GM12865 (cell line): ENCODE measurements around the gene SCFD2.
"Not testable (repeated sequence)": the region's sequence is repeated elsewhere in the genome, so short reads cannot be mapped to it uniquely, and the experiment has no call there.

Experiments used
- DNase-seq: peaks from one replicate; pipeline ENCODE4 v3.0.0; 2010; ENCODE audit warnings: low read depth
- H3K4me3 ChIP-seq: 2 replicates; pipeline ENCODE4 v1.5.1; 2011; ENCODE audit warnings: mild to moderate bottlenecking, low read depth, low read length, control low read depth
- TF ChIP-seq, protein P1 (sequence below): IDR thresholded peaks from 2 replicates; pipeline ENCODE4 v1.5.1; 2011; ENCODE audit warnings: low read length, control low read depth, low read depth, inconsistent platforms; ENCODE audit not compliant: insufficient read depth; ENCODE audit errors: missing control alignments

SCFD2 gene

DNA sequence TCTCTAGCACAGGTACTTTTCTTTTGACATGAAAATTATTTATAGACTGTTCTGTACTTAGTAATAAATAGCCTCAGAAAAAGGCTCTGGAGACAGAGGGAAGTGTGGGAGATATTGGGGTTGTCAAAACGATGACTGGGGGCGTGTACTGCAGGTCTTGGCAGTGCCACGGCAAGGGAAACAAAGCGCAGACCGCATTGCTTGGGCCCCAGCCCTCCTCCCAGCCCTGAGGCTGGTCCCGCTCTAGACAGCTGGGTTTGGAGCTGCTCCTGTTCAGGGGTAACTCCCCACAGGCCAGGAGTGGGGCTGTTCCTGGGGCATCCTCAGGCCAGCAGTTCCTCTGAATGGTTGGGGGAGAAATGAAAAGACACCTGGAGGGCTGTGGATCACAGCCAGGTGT, 372.1 kb downstream of the SCFD2 start:
- no peak for DNase-seq
- TF ChIP-seq, protein P1, sequence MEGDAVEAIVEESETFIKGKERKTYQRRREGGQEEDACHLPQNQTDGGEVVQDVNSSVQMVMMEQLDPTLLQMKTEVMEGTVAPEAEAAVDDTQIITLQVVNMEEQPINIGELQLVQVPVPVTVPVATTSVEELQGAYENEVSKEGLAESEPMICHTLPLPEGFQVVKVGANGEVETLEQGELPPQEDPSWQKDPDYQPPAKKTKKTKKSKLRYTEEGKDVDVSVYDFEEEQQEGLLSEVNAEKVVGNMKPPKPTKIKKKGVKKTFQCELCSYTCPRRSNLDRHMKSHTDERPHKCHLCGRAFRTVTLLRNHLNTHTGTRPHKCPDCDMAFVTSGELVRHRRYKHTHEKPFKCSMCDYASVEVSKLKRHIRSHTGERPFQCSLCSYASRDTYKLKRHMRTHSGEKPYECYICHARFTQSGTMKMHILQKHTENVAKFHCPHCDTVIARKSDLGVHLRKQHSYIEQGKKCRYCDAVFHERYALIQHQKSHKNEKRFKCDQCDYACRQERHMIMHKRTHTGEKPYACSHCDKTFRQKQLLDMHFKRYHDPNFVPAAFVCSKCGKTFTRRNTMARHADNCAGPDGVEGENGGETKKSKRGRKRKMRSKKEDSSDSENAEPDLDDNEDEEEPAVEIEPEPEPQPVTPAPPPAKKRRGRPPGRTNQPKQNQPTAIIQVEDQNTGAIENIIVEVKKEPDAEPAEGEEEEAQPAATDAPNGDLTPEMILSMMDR, result no peak
- H3K4me3 ChIP-seq, result no peak overlapping the region

DNA sequence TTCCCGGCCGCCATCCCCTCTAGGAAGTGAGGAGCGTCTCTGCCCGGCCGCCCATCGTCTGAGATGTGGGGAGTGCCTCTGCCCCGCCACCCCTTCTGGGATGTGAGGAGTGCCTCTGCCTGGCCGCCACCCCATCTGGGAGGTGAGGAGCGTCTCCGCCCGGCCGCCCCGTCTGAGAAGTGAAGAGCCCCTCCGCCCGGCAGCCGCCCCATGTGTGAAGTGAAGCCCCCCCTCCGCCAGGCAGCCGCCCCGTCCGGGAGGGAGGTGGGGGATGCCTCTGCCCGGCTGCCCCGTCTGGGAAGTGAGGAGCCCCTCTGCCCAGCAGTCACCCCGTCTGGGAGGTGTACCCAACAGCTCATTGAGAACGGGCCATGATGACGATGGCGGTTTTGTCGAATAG, 373.3 kb downstream of the SCFD2 start:
- not testable (repeated sequence) for DNase-seq, H3K4me3 ChIP-seq

GRCh38 chr4:52991472-52991871, 374.4 kb downstream of the SCFD2 start:
- H3K4me3 ChIP-seq, result no peak overlapping the region
- TF ChIP-seq, protein P1, result no peak
- DNase-seq, result no peak

- no peak for DNase-seq
- TF ChIP-seq, protein P1, result no peak
- no peak overlapping the region for H3K4me3 ChIP-seq
Observed at GRCh38 chr4:52990706-52991105, 375.2 kb downstream of the SCFD2 start.

DNA sequence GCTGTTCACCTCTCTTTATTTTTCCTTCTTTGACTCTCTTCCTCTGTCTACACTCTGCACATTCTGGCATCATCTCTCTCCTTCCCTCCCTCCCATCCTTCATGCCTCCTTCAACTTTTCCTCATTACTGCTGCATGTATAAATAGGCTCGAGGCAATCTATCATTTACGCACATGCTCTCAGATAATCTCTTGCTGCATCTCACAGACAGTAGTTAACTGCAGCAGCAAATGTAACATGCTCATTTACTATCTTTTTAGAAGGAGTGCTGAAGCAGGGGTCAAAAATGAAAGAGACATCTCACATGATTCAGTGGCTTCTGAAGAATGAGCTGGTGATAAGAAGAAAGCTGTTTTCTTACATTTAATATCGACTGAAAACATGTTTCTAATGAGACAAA, 376.0 kb downstream of the SCFD2 start:
- no peak for DNase-seq
- TF ChIP-seq, protein P1, result no peak

GRCh38 chr4:52987392-52988056, 378.3 kb downstream of the SCFD2 start:
- TF ChIP-seq, protein P1, result no peak
- H3K4me3 ChIP-seq, result no peak overlapping the region
- no peak for DNase-seq

More for the DNA sequence above, 376.0 kb downstream of the SCFD2 start:
- no peak overlapping the region for H3K4me3 ChIP-seq

GRCh38 chr4:52984462-52984881, 381.4 kb downstream of the SCFD2 start:
- DNase-seq, result no peak
- H3K4me3 ChIP-seq, result no peak overlapping the region
- TF ChIP-seq, protein P1, result no peak
